Measurements from ENCODE around the gene ZBTB4.

DNA sequence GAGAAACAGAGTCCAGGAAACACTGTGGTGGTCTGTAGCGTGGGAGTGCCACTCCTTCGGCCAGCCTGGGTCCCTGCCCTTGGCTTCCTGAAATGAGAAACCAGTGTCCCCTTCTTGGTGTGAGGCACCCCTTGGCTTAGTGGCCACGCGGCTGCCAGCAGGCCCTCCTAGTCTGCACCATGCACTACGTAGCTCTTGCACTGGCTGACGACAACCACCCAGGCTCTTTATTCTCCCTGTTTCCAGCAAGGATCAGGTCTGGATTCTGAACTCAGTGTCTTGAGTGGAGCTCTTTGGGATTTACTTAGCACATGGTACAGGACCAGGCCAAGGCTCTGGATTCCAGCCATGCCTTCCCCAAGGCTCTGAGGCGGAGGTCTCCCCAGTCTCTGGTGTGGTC is 51.9 kb downstream of the ZBTB4 start:
- TF ChIP-seq POLR2A (IDR thresholded peaks at IDR 0.05; ENCODE audit: low read depth, low read length): no peak
- no peak for TF ChIP-seq POLR2AphosphoS5 (IDR thresholded peaks at IDR 0.05; ENCODE audit: low read depth, low read length)
